GM12878 (cell line): ENCODE data around the gene AP2B1. TPM values are rescaled to one million over a fixed set of nuclear protein-coding genes. Genes with fewer than 3 reads are reported as not detected.

ENCODE experiments used
- BACH1 ChIP-seq: fragments of 450-650 bp; IDR thresholded peaks from 2 replicates; pipeline ENCODE4 v1.6.1; 2017; ENCODE audit warnings: mild to moderate bottlenecking, borderline replicate concordance
- E2F4 ChIP-seq: IDR thresholded peaks from 2 replicates; pipeline ENCODE4 v1.6.1; 2012; ENCODE audit warnings: low read depth, low read length, improper control_type of control experiment
- EED ChIP-seq: sonication (generic); IDR thresholded peaks from 2 replicates; pipeline ENCODE4 v1.6.1; 2016; ENCODE audit warnings: antibody characterized with exemption, low read depth
- ETV6 ChIP-seq, 2 experiments: fragments of 450-650 bp in 1 of 2; IDR thresholded peaks in 1 of 2; conservative IDR thresholded peaks in 1 of 2; 2 replicates each; pipeline ENCODE4 v1.6.1; 2014; ENCODE audit warnings: antibody characterized with exemption in 1 of 2, borderline replicate concordance in 1 of 2, low read depth in 1 of 2, mild to moderate bottlenecking in 1 of 2, moderate library complexity in 1 of 2
- FOXK2 ChIP-seq: fragments of 450-650 bp; IDR thresholded peaks from 2 replicates; pipeline ENCODE4 v1.6.1; 2017; ENCODE audit warnings: mild to moderate bottlenecking, moderate library complexity
- IRF3 ChIP-seq: fragments of 450-650 bp; IDR thresholded peaks from 2 replicates; pipeline ENCODE4 v1.6.1; 2014; ENCODE audit warnings: mild to moderate bottlenecking
- PAX8 ChIP-seq: fragments of 450-650 bp; IDR thresholded peaks from 2 replicates; pipeline ENCODE4 v1.6.1; 2017; ENCODE audit warnings: mild to moderate bottlenecking, moderate library complexity
- POLR2AphosphoS5 ChIP-seq: IDR thresholded peaks from 2 replicates; pipeline ENCODE4 v1.6.1; 2011; ENCODE audit warnings: mild to moderate bottlenecking, low read length, inconsistent platforms
- POU2F2 ChIP-seq: IDR thresholded peaks from 3 replicates; pipeline ENCODE4 v1.6.1; 2011; ENCODE audit warnings: low read depth, mild to moderate bottlenecking, low read length, borderline replicate concordance
- RB1 ChIP-seq: fragments of 450-650 bp; formaldehyde crosslinking; IDR thresholded peaks from 2 replicates; pipeline ENCODE4 v1.6.1; 2017; ENCODE audit warnings: mild to moderate bottlenecking, borderline replicate concordance
- SP1 ChIP-seq: IDR thresholded peaks from one replicate; pipeline ENCODE4 v1.6.1; 2011; ENCODE audit warnings: low read depth, low read length
- SRF ChIP-seq, 2 experiments: IDR thresholded peaks; 2 replicates each; pipeline ENCODE4 v1.6.1; 2011; ENCODE audit warnings: low read depth in 2 of 2, low read length in 2 of 2, mild to moderate bottlenecking in 1 of 2, moderate library complexity in 1 of 2
- polyA plus RNA-seq, 11 experiments: library from polyadenylated mRNA; depleted of rRNA in 4 of 11; unstranded in 6 of 11; stranded (reverse) in 5 of 11; fragments of >200 nt; fragmentation: Nextera tagmentation in 4 of 11; fragmentation: Illumina TruSeq in 1 of 11; extraction: Ambion mirVana in 4 of 11; extraction: Trizol in 1 of 11; gene quantifications; 1 replicate in 1 of 11; 2 replicates in 10 of 11; pipeline versions ENCODE4 v1.2.1 to v1.2.3, GENCODE V29; 2011 to 2016; ENCODE audit warnings: inconsistent platforms in 2 of 11, missing spikeins in 2 of 11, low read depth in 1 of 11
- total RNA-seq, 4 experiments: library from RNA; depleted of rRNA in 3 of 4; stranded (reverse); fragments of >200 nt in 3 of 4; fragmentation: Illumina TruSeq in 1 of 4; extraction: Trizol in 1 of 4; gene quantifications; 2 replicates each; pipeline versions ENCODE4 v1.2.1 to v1.2.3, GENCODE V29; 2013 to 2021
- TF ChIP-seq, protein P1 (sequence below): fragments of 450-650 bp; IDR thresholded peaks from 2 replicates; pipeline ENCODE4 v1.6.1; 2017; ENCODE audit warnings: mild to moderate bottlenecking, moderate library complexity

The AP2B1 gene
- total and polyA plus RNA-seq, 10 of the 15 experiments (the other 5 are each of a cell fraction or from before 2014, with no cell fraction given): 18.6 to 112 (median 53.9) TPM

DNA sequence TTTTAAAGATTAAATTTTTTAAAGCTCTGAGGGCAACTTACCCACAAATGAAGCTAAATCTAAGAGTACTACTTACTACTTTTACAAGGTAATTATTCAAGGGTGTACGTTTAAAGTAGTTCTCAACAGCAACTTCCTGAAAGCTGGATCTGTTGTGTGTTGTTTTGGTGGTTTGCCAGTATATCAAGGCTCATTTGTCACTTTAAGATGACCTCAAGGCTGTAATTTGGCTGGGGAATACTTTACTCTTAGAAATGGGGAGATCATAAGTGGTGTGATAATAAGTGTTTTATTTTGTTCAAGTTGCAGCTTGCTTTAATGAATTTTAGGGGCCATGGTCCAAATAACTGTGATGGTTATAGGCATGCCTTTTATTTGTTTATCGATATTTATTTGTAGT is 30.4 kb downstream of the AP2B1 start (continued):
- TF ChIP-seq, protein P1, sequence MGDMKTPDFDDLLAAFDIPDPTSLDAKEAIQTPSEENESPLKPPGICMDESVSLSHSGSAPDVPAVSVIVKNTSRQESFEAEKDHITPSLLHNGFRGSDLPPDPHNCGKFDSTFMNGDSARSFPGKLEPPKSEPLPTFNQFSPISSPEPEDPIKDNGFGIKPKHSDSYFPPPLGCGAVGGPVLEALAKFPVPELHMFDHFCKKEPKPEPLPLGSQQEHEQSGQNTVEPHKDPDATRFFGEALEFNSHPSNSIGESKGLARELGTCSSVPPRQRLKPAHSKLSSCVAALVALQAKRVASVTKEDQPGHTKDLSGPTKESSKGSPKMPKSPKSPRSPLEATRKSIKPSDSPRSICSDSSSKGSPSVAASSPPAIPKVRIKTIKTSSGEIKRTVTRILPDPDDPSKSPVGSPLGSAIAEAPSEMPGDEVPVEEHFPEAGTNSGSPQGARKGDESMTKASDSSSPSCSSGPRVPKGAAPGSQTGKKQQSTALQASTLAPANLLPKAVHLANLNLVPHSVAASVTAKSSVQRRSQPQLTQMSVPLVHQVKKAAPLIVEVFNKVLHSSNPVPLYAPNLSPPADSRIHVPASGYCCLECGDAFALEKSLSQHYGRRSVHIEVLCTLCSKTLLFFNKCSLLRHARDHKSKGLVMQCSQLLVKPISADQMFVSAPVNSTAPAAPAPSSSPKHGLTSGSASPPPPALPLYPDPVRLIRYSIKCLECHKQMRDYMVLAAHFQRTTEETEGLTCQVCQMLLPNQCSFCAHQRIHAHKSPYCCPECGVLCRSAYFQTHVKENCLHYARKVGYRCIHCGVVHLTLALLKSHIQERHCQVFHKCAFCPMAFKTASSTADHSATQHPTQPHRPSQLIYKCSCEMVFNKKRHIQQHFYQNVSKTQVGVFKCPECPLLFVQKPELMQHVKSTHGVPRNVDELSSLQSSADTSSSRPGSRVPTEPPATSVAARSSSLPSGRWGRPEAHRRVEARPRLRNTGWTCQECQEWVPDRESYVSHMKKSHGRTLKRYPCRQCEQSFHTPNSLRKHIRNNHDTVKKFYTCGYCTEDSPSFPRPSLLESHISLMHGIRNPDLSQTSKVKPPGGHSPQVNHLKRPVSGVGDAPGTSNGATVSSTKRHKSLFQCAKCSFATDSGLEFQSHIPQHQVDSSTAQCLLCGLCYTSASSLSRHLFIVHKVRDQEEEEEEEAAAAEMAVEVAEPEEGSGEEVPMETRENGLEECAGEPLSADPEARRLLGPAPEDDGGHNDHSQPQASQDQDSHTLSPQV: no peak
- TF ChIP-seq IRF3: no peak
- TF ChIP-seq E2F4: no peak
- no peak for TF ChIP-seq BACH1
- no peak for TF ChIP-seq FOXK2
- TF ChIP-seq SP1: no peak
- TF ChIP-seq POLR2AphosphoS5: no peak
- TF ChIP-seq ETV6 (conservative IDR thresholded peaks at IDR 0.05 in 1 of 2, IDR thresholded peaks at IDR 0.05 in 1 of 2; ENCODE audit: borderline replicate concordance in 1 of 2, low read depth in 1 of 2): no peak
- no peak for TF ChIP-seq SRF (IDR thresholded peaks at IDR 0.05; ENCODE audit: low read depth in 2 of 2, low read length in 2 of 2)
- TF ChIP-seq POU2F2: no peak
- no peak for TF ChIP-seq RB1
- TF ChIP-seq EED: no peak
- TF ChIP-seq PAX8: no peak
